ENCODE results near the gene FOXQ1. TPM values are rescaled to one million over a fixed set of nuclear protein-coding genes. Genes with fewer than 3 reads are reported as not detected.

The FOXQ1 gene
- total and polyA plus RNA-seq, 9 of the 15 experiments (the other 6 are each of a cell fraction or from before 2014, with no cell fraction given): not detected

DNA sequence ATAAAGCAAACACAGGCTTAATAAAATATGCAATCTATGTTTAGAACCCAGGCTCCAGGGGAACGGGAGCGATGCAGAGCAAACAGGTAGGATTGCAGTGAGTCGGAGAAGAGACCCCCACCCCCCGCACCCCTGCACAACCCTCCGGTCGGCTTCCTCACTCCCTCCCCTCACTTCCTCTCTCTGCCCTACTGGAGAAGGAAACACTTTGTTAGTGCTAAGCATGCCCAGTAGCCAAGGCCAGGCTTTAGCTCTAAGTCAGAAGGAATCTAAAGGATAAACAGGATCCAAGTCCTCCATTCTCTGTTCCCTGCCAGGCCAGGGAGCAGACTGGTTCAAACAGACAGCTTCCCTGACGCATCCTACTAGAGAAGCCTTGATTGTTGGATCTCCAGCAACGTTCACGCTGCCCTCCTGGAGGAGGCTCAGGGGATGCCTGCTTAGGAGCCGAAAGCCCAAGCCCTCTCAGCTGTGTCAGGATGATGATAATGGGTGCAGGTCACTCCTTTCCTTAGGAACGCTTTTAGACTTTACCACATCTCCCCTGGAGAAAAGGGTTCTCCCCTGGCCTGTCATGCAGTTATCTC lies 14.7 kb downstream of the FOXQ1 start:
- Histone ChIP-seq H3K27ac (ENCODE audit: extremely low read depth, low read depth, low read length) (no peak overlapping the region), H3K4me3 (no peak overlapping the region), H3K9ac (ENCODE audit: insufficient read depth in 1 of 2, low read depth in 2 of 2, low read length in 2 of 2) (no peak overlapping the region), H3K9me3 (replicated peaks; ENCODE audit: control insufficient read depth, insufficient read depth, low read depth, low read length) (no peaks in the 10 kb centered on the region), H3K4me2 (ENCODE audit: insufficient read depth, low read length) (no peak overlapping the region), H2AFZ (ENCODE audit: low read depth, low read length) (no peak overlapping the region), H3K27me3 (ENCODE audit: control insufficient read depth in 2 of 2, insufficient read depth in 2 of 2, low read length in 2 of 2) (peaks cover 0 to 11% of the 10 kb centered on the region in 2 experiments; a peak in 2 of 5 replicates), H3K79me2 (ENCODE audit: control insufficient read depth, insufficient read depth, low read length) (no peaks in the 10 kb centered on the region), H3K4me1 (replicated peaks in 1 of 2; ENCODE audit: control insufficient read depth in 2 of 2, insufficient read depth in 2 of 2, low read length in 2 of 2) (no peaks in the 10 kb centered on the region), H3K36me3 (ENCODE audit: control insufficient read depth, insufficient read depth, low read length) (no peaks in the 10 kb centered on the region), H4K20me1 (replicated peaks; ENCODE audit: control insufficient read depth, insufficient read depth, low read length) (no peaks in the 10 kb centered on the region), H3K9me1 (ENCODE audit: control insufficient read depth, insufficient read depth, low read length) (no peaks in the 10 kb centered on the region)
- POLR2A ChIA-PET: no interaction called here
- DNase-seq (ENCODE audit: extremely low read depth in 1 of 4, low spot score in 3 of 4): no peak
- in situ Hi-C loops (cut with MboI): no loop called here
- WGBS (ENCODE audit: insufficient coverage, low coverage, missing lambda C conversion rate): 1% methylated on average over 10 of the region's 11 CpGs
- no peak for FAIRE-seq
- intact Hi-C loops (cut with micrococcal nuclease): no loop called here
- no TSS peak for BruUV-seq (replicated peaks)
- no peak for ATAC-seq
- CTCF ChIA-PET (ENCODE audit: low intra/inter-chr PET ratio): no interaction called here
- TF ChIP-seq SIRT6 (IDR thresholded peaks at IDR 0.05; ENCODE audit: low read depth, low read length) (no peak), SRF (CRISPR knock-in tag; IDR thresholded peaks at IDR 0.05) (no peak), ZNF239 (CRISPR knock-in tag; IDR thresholded peaks at IDR 0.05) (no peak), MYBL2 (IDR thresholded peaks at IDR 0.05; ENCODE audit: low read depth) (no peak), MYBL2 (CRISPR knock-in tag; IDR thresholded peaks at IDR 0.05; ENCODE audit: borderline replicate concordance) (no peak), ZNF165 (CRISPR knock-in tag; IDR thresholded peaks at IDR 0.05; ENCODE audit: borderline replicate concordance) (no peak), ZNF384 (IDR thresholded peaks at IDR 0.05; ENCODE audit: low read depth, low read length) (no peak), SRSF7 (optimal IDR thresholded peaks at IDR 0.05; ENCODE audit: low read depth, low read length) (no peak), TRIM28 (IDR thresholded peaks at IDR 0.05) (no peak)
- TF ChIP-seq, protein P1, sequence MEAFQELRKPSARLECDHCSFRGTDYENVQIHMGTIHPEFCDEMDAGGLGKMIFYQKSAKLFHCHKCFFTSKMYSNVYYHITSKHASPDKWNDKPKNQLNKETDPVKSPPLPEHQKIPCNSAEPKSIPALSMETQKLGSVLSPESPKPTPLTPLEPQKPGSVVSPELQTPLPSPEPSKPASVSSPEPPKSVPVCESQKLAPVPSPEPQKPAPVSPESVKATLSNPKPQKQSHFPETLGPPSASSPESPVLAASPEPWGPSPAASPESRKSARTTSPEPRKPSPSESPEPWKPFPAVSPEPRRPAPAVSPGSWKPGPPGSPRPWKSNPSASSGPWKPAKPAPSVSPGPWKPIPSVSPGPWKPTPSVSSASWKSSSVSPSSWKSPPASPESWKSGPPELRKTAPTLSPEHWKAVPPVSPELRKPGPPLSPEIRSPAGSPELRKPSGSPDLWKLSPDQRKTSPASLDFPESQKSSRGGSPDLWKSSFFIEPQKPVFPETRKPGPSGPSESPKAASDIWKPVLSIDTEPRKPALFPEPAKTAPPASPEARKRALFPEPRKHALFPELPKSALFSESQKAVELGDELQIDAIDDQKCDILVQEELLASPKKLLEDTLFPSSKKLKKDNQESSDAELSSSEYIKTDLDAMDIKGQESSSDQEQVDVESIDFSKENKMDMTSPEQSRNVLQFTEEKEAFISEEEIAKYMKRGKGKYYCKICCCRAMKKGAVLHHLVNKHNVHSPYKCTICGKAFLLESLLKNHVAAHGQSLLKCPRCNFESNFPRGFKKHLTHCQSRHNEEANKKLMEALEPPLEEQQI (IDR thresholded peaks at IDR 0.05): no peak
- TF ChIP-seq, protein P2, sequence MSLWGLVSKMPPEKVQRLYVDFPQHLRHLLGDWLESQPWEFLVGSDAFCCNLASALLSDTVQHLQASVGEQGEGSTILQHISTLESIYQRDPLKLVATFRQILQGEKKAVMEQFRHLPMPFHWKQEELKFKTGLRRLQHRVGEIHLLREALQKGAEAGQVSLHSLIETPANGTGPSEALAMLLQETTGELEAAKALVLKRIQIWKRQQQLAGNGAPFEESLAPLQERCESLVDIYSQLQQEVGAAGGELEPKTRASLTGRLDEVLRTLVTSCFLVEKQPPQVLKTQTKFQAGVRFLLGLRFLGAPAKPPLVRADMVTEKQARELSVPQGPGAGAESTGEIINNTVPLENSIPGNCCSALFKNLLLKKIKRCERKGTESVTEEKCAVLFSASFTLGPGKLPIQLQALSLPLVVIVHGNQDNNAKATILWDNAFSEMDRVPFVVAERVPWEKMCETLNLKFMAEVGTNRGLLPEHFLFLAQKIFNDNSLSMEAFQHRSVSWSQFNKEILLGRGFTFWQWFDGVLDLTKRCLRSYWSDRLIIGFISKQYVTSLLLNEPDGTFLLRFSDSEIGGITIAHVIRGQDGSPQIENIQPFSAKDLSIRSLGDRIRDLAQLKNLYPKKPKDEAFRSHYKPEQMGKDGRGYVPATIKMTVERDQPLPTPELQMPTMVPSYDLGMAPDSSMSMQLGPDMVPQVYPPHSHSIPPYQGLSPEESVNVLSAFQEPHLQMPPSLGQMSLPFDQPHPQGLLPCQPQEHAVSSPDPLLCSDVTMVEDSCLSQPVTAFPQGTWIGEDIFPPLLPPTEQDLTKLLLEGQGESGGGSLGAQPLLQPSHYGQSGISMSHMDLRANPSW (CRISPR knock-in tag; IDR thresholded peaks at IDR 0.05): no peak
- TF ChIP-seq, protein P3, sequence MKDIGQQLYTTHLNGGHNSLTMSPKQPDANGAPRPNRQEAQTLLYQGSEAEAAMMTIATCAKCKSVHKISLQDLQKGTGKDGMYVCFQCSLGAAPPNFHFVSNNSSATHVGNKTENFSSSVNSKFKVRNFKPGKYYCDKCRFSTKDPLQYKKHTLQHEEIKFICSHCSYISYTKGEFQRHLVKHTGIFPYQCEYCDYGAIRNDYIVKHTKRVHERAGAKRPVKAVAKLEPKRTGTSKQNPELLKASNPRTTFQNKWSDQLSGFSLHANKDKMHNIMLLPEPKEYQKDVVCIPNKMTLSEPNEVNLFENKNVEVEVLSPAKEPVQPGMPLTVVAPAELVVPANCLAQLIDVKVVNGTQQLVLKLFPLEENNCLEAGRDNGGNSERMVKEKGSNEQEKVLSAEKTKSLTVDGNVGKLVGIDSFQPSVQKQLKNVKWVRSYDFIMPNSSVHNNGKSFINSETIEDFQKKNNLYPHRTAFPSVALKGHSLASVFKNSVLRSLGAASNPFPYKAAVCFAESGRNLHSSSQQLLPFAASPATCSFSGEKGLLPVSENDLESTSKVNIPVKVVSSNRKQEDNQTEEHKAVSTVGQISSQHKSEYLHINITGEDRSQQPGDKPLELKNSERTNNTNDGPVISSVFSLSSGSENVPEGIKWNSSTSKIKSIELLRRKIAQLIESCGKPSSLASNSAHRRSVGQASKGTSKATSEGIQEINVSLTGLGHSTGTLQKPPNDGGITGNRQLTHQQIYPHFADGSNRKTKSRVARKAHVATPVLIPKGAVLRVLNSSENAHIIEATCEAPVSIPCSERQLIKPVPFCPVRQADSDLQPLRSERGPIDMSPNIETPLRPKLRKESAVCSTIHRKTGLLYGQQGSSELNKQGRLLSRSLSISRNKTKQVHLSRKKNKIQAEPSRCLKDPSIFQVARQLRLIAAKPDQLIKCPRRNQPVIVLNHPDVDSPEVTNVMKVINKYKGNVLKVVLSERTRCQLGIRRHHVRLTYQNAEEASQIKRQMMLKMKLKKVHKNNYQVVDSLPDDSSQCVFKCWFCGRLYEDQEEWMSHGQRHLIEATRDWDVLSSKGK (CRISPR knock-in tag; IDR thresholded peaks at IDR 0.05): no peak
- TF ChIP-seq, protein P4, sequence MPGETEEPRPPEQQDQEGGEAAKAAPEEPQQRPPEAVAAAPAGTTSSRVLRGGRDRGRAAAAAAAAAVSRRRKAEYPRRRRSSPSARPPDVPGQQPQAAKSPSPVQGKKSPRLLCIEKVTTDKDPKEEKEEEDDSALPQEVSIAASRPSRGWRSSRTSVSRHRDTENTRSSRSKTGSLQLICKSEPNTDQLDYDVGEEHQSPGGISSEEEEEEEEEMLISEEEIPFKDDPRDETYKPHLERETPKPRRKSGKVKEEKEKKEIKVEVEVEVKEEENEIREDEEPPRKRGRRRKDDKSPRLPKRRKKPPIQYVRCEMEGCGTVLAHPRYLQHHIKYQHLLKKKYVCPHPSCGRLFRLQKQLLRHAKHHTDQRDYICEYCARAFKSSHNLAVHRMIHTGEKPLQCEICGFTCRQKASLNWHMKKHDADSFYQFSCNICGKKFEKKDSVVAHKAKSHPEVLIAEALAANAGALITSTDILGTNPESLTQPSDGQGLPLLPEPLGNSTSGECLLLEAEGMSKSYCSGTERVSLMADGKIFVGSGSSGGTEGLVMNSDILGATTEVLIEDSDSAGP (CRISPR knock-in tag; IDR thresholded peaks at IDR 0.05): no peak

Measured in K562 (cell line).